ENCODE measurements around the gene DAGLA. TPM values are rescaled to one million over a fixed set of nuclear protein-coding genes. Genes with fewer than 3 reads are reported as not detected.

DAGLA gene
- total RNA-seq, 4 donors from 2014 or later, result 11.9 to 31.4 (median 17.0) TPM

DNA sequence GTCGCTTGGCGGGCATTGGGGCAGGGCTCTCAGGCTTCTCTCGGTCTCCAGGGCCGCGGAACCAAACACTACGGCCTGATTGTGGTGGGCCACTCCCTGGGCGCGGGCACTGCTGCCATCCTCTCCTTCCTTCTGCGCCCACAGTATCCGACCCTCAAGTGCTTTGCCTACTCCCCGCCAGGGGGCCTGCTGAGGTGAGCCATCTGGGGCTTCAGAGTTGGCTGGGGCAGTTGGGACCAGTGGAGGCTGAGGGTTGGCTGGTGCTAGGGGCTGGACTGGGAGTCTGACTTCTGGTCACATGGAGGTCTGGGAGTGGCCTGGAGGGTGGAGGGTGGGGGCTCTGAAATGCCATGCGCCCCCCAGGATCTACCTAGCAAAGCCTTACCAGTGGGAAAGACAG lies 56.9 kb downstream of the DAGLA start:
- WGBS, 2 donors (ENCODE audit: low coverage in 1 of 2), result 95% methylated on average over 12 of the region's 12 CpGs; no CpG with 5 or more reads in 1 of the 2 donors
- intact Hi-C loops (cut with DNase I; ENCODE audit: low total_unique reads), result no loop called here

DNA sequence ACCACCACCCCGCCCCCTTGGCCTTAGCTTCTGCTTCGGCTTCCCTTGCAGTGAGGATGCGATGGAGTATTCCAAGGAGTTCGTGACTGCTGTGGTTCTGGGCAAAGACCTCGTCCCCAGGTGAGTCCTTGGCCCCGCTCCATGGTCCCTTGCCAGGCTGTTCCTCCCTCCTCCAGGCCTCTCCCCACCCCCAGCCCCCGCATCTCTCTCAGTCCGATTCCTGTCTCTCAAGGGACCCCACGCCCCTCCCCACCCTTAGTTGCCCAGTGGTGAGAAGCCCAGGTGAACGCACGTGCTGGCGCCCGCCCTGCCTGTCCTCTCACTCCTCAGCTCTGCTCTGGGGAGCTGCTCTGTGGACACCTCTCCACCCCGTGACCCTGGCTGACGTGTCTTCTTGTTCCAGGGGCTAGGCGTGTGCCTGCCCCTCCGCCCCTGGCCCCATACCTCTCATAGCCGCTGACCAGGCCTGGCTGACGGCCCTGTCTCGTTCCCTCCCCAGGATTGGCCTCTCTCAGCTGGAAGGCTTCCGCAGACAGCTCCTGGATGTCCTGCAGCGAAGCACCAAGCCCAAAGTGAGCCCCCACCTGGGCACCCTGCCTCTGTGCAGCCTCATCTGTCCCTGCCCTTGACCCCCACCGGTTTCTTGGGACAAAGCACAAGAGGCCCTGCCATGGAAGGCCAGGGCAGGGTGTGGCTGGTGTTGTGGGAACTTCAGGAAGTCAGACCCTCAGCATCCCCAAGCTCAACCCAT lies 57.6 kb downstream of the DAGLA start:
- intact Hi-C loops (cut with DNase I; ENCODE audit: low total_unique reads), result no loop called here
- H3K9me3 ChIP-seq, result no peaks in the 10 kb centered on the region
- peaks cover 0 to 4% (median 0%) of the 10 kb centered on the region in 4 donors for H3K36me3 ChIP-seq
- WGBS, 2 donors (ENCODE audit: low coverage in 1 of 2), result 79% methylated on average over 23 of the region's 23 CpGs; no CpG with 5 or more reads in 1 of the 2 donors
- H3K4me3 ChIP-seq, result no peak overlapping the region
- in situ Hi-C loops (cut with MboI; ENCODE audit: low pct_ligation_motif_present in 1 of 4, low pct_unique_long_range_greater_than_20kb in 1 of 4, low sequenced_read_pairs in 3 of 4), result loop anchor here in 1 of 4 donors (10.0 kb wide), 1 partner anchor 63 kb away; no protein-coding TSS in a partner anchor
- H3K4me1 ChIP-seq, result no peaks in the 10 kb centered on the region
- H3K27me3 ChIP-seq, result no peaks in the 10 kb centered on the region
- no peak overlapping the region for H3K27ac ChIP-seq
- no peak for DNase-seq
- TF ChIP-seq EP300 (IDR thresholded peaks at IDR 0.05; ENCODE audit: low read depth), result no peak
- TF ChIP-seq CTCF (IDR thresholded peaks at IDR 0.05), result no peak
- no peak for TF ChIP-seq POLR2AphosphoS5 (IDR thresholded peaks at IDR 0.05)

More for the DNA sequence above, 56.9 kb downstream of the DAGLA start:
- Histone ChIP-seq H3K4me1 (no peaks in the 10 kb centered on the region), H3K27ac (no peak overlapping the region), H3K36me3 (peaks cover 0 to 4% (median 0%) of the 10 kb centered on the region in 4 donors), H3K9me3 (no peaks in the 10 kb centered on the region), H3K4me3 (no peak overlapping the region), H3K27me3 (no peaks in the 10 kb centered on the region)
- in situ Hi-C loops (cut with MboI; ENCODE audit: low pct_ligation_motif_present in 1 of 4, low pct_unique_long_range_greater_than_20kb in 1 of 4, low sequenced_read_pairs in 3 of 4), result loop anchor here in 1 of 4 donors (10.0 kb wide), 1 partner anchor 62 kb away; no protein-coding TSS in a partner anchor
- TF ChIP-seq EP300 (IDR thresholded peaks at IDR 0.05; ENCODE audit: low read depth) (no peak), CTCF (IDR thresholded peaks at IDR 0.05) (no peak), POLR2A (IDR thresholded peaks at IDR 0.05) (no peak)
- no peak for DNase-seq

DNA sequence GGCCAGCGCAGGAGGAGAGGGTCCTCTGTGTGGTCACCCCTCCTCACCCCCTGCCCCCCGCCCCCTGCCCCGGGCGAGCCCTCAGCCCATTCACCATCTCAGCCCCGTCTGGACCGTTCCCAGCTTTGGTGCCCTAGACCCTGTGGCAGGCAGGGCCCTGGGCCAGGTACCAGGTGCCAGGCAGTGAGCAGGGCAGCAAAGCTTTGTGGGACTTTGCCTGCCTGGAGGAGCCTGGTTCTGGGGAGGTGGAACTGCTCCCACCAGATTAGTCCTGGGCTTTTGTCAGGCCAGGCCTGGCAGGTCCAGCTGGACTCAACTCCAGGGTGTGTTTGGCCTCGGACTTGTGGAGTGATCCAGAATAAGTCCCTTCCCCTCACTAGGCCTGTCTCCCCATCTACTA lies 58.6 kb downstream of the DAGLA start:
- WGBS, 2 donors (ENCODE audit: low coverage in 1 of 2), result 92% methylated on average over 4 of the region's 7 CpGs; no CpG with 5 or more reads in 1 of the 2 donors
- in situ Hi-C loops (cut with MboI; ENCODE audit: low pct_ligation_motif_present in 1 of 4, low pct_unique_long_range_greater_than_20kb in 1 of 4, low sequenced_read_pairs in 3 of 4), result loop anchor here in 1 of 4 donors (10.0 kb wide), 1 partner anchor 64 kb away; no protein-coding TSS in a partner anchor
- no peak for DNase-seq
- H3K27ac ChIP-seq, result no peak overlapping the region
- H3K36me3 ChIP-seq, result peaks cover 0 to 4% (median 0%) of the 10 kb centered on the region in 4 donors
- TF ChIP-seq POLR2AphosphoS5 (IDR thresholded peaks at IDR 0.05), result no peak
- TF ChIP-seq EP300 (IDR thresholded peaks at IDR 0.05; ENCODE audit: low read depth), result no peak
- no peak for TF ChIP-seq POLR2A (IDR thresholded peaks at IDR 0.05)
- TF ChIP-seq CTCF (IDR thresholded peaks at IDR 0.05), result no peak
- intact Hi-C loops (cut with DNase I; ENCODE audit: low total_unique reads), result no loop called here
- H3K27me3 ChIP-seq, result no peaks in the 10 kb centered on the region
- no peaks in the 10 kb centered on the region for H3K9me3 ChIP-seq
- H3K4me3 ChIP-seq, result no peak overlapping the region
- no peaks in the 10 kb centered on the region for H3K4me1 ChIP-seq

DNA sequence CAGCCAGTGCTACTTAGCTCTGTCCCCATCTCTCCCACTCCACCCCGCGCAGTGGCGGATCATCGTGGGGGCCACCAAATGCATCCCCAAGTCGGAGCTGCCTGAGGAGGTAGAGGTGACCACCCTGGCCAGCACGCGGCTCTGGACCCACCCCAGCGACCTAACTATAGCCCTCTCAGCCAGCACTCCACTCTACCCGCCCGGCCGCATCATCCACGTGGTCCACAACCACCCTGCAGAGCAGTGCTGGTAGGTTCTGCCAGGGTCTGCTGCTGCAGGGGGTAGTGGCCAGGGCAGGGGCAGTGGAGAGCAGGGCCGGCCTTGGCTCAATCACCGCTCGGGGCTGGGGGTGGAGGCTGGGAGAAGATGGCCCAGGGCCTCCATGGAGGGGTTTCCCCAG lies 59.2 kb downstream of the DAGLA start:
- Histone ChIP-seq H3K4me1 (no peaks in the 10 kb centered on the region), H3K27ac (no peak overlapping the region), H3K4me3 (no peak overlapping the region), H3K9me3 (no peaks in the 10 kb centered on the region), H3K27me3 (no peaks in the 10 kb centered on the region), H3K36me3 (peaks cover 0 to 4% (median 0%) of the 10 kb centered on the region in 4 donors)
- in situ Hi-C loops (cut with MboI; ENCODE audit: low pct_ligation_motif_present in 1 of 4, low pct_unique_long_range_greater_than_20kb in 1 of 4, low sequenced_read_pairs in 3 of 4), result loop anchor here in 1 of 4 donors (10.0 kb wide), 1 partner anchor 65 kb away; no protein-coding TSS in a partner anchor
- intact Hi-C loops (cut with DNase I; ENCODE audit: low total_unique reads), result no loop called here
- WGBS, 2 donors (ENCODE audit: low coverage in 1 of 2), result 98% methylated on average over 15 of the region's 15 CpGs; no CpG with 5 or more reads in 1 of the 2 donors
- TF ChIP-seq POLR2AphosphoS5 (IDR thresholded peaks at IDR 0.05) (no peak), CTCF (IDR thresholded peaks at IDR 0.05) (no peak), EP300 (IDR thresholded peaks at IDR 0.05; ENCODE audit: low read depth) (no peak), POLR2A (IDR thresholded peaks at IDR 0.05) (no peak)
- no peak for DNase-seq
